HEK293 (cell line): ENCODE results near the gene TMEM161B.

Source experiments
- CTCF ChIP-seq: fragments of 450-650 bp; formaldehyde crosslinking; IDR thresholded peaks from 2 replicates; pipeline ENCODE4 v1.5.1; 2016; ENCODE audit warnings: missing biosample characterization, missing genetic modification characterization
- EGR2 ChIP-seq: fragments of 450-650 bp; formaldehyde crosslinking; IDR thresholded peaks from 2 replicates; pipeline ENCODE4 v1.5.1; 2016; ENCODE audit warnings: low read depth, missing biosample characterization, missing genetic modification characterization
- ZFP37 ChIP-seq: fragments of 450-650 bp; formaldehyde crosslinking; IDR thresholded peaks from 2 replicates; pipeline ENCODE4 v1.5.1; 2016; ENCODE audit warnings: missing biosample characterization, missing genetic modification characterization
- ZNF133 ChIP-seq: fragments of 450-650 bp; formaldehyde crosslinking; IDR thresholded peaks from 2 replicates; pipeline ENCODE4 v1.5.1; 2016; ENCODE audit warnings: missing biosample characterization, missing genetic modification characterization
- ZNF473 ChIP-seq: fragments of 450-650 bp; formaldehyde crosslinking; IDR thresholded peaks from 2 replicates; pipeline ENCODE4 v1.5.1; 2017; ENCODE audit warnings: missing biosample characterization, missing genetic modification characterization
- ZNF629 ChIP-seq: fragments of 450-650 bp; formaldehyde crosslinking; IDR thresholded peaks from 2 replicates; pipeline ENCODE4 v1.5.1; 2017; ENCODE audit warnings: missing biosample characterization, missing genetic modification characterization
- TF ChIP-seq, protein P1 (sequence below): fragments of 450-650 bp; formaldehyde crosslinking; IDR thresholded peaks from 2 replicates; pipeline ENCODE4 v1.5.1; 2016; ENCODE audit warnings: missing biosample characterization, missing genetic modification characterization

DNA sequence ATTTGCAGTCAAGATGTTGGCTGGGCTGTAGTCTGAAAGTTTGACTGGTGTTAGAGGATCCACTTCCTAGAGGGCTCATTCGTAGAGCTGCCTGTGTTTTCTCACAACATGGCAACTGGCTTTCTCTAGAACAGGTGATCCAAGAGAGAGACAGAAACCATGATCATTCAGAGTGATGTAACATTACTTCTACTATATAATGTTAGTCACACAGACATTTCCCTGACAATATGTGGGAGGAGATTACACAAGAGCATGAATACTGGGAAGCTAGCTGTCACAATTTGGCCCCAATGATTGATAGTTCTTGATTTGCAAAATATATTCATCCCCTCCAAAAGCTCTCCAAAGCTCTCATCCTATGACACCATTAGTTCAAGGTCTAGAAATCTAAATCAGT, 10.9 kb upstream of the TMEM161B start:
- TF ChIP-seq ZNF473 (tag by site-specific recombination) (no peak), EGR2 (tag by site-specific recombination) (no peak), ZNF629 (tag by site-specific recombination) (no peak), ZNF133 (tag by site-specific recombination) (no peak), CTCF (tag by site-specific recombination) (no peak), ZFP37 (tag by site-specific recombination) (no peak)
- TF ChIP-seq, protein P1, sequence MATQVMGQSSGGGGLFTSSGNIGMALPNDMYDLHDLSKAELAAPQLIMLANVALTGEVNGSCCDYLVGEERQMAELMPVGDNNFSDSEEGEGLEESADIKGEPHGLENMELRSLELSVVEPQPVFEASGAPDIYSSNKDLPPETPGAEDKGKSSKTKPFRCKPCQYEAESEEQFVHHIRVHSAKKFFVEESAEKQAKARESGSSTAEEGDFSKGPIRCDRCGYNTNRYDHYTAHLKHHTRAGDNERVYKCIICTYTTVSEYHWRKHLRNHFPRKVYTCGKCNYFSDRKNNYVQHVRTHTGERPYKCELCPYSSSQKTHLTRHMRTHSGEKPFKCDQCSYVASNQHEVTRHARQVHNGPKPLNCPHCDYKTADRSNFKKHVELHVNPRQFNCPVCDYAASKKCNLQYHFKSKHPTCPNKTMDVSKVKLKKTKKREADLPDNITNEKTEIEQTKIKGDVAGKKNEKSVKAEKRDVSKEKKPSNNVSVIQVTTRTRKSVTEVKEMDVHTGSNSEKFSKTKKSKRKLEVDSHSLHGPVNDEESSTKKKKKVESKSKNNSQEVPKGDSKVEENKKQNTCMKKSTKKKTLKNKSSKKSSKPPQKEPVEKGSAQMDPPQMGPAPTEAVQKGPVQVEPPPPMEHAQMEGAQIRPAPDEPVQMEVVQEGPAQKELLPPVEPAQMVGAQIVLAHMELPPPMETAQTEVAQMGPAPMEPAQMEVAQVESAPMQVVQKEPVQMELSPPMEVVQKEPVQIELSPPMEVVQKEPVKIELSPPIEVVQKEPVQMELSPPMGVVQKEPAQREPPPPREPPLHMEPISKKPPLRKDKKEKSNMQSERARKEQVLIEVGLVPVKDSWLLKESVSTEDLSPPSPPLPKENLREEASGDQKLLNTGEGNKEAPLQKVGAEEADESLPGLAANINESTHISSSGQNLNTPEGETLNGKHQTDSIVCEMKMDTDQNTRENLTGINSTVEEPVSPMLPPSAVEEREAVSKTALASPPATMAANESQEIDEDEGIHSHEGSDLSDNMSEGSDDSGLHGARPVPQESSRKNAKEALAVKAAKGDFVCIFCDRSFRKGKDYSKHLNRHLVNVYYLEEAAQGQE (tag by site-specific recombination) = no peak
